GM19467 (cell line): Measurements from ENCODE around the gene MTHFD1.
A peak's percentile ranks its signal among the peaks of the same experiment; 100 is the strongest.

Experiments used
- ATAC-seq: cut with Tn5 transposase; IDR thresholded peaks from one replicate; pipeline ENCODE4 v1.9.1; 2021; ENCODE audit warnings: mild to moderate bottlenecking, moderate library complexity; ENCODE audit not compliant: unreplicated experiment

The MTHFD1 gene

GRCh38 chr14:64488590-64489099, 100.5 kb downstream of the MTHFD1 start:
- ATAC-seq, result no peak

- no peak for ATAC-seq
Measured at GRCh38 chr14:64491637-64492036, 103.5 kb downstream of the MTHFD1 start.

- no peak for ATAC-seq
Measured at GRCh38 chr14:64493455-64493854, 105.3 kb downstream of the MTHFD1 start.

- ATAC-seq, result no peak
Measured at GRCh38 chr14:64495252-64495651, 107.1 kb downstream of the MTHFD1 start.

GRCh38 chr14:64496764-64497163, 108.6 kb downstream of the MTHFD1 start:
- ATAC-seq, result no peak

GRCh38 chr14:64500088-64500487, 111.9 kb downstream of the MTHFD1 start:
- ATAC-seq, result no peak

- no peak for ATAC-seq
Measured at GRCh38 chr14:64501411-64502171, 113.4 kb downstream of the MTHFD1 start.

GRCh38 chr14:64502456-64502855, 114.3 kb downstream of the MTHFD1 start:
- ATAC-seq, result no peak

- ATAC-seq, result peak; percentile 0
Measured at GRCh38 chr14:64502887-64503433, 114.8 kb downstream of the MTHFD1 start.

GRCh38 chr14:64503434-64504309, 115.5 kb downstream of the MTHFD1 start, which contains the start of gene ZBTB25:
Gene ZBTB25 (minus strand): TSS chr14:64503838. CDS start chr14:64490533, 13,305 bp downstream.
- peak; percentile 57 for ATAC-seq

- peak; percentile 23 for ATAC-seq
Measured at GRCh38 chr14:64504310-64504896, 116.2 kb downstream of the MTHFD1 start, which contains the start of gene ZBTB1. Gene ZBTB1 (plus strand): TSS chr14:64504770. CDS start chr14:64521505, 16,735 bp downstream.

- peak; percentile 15 for ATAC-seq
Measured at GRCh38 chr14:64504897-64505794, 117.0 kb downstream of the MTHFD1 start.

- no peak for ATAC-seq
Measured at GRCh38 chr14:64506721-64507120, 118.6 kb downstream of the MTHFD1 start.

- no peak for ATAC-seq
Measured at GRCh38 chr14:64507376-64508156, 119.4 kb downstream of the MTHFD1 start.

GRCh38 chr14:64508215-64508776, 120.1 kb downstream of the MTHFD1 start:
- no peak for ATAC-seq

GRCh38 chr14:64509036-64509435, 120.9 kb downstream of the MTHFD1 start:
- ATAC-seq, result no peak
